B cell (primary cell): Measurements from ENCODE around the gene BAMBI.

Experiments used
- EZH2 ChIP-seq: IDR thresholded peaks from 2 replicates; pipeline ENCODE4 v1.6.1; 2012; ENCODE audit warnings: borderline replicate concordance, low read depth, mild to moderate bottlenecking, moderate library complexity, low read length; ENCODE audit not compliant: insufficient read depth, poor library complexity, severe bottlenecking
- TF ChIP-seq, protein P1 (sequence below): fragments of 200-600 bp; IDR thresholded peaks from one replicate; pipeline ENCODE4 v1.8.0; 2022; ENCODE audit warnings: antibody characterized with exemption, mild to moderate bottlenecking

DNA sequence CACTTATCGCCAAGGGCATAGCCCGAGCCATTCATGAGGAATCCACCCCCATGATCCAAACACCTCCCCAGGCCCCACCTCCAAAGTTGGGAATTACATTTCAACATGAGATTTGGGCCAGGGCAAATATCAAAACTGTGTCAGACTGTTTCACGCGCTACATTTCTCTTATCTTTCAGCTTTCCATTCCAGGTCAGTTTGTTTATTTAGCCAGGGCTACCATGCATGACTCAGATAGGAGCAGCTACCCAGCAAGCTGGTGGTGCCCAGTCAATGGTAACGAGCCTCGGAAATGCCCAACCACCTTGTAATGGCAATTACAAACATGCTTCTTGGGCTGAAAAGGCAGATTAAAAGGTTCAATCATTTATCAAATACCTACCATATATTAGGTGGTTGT, 43.6 kb upstream of the BAMBI start:
- TF ChIP-seq, protein P1, sequence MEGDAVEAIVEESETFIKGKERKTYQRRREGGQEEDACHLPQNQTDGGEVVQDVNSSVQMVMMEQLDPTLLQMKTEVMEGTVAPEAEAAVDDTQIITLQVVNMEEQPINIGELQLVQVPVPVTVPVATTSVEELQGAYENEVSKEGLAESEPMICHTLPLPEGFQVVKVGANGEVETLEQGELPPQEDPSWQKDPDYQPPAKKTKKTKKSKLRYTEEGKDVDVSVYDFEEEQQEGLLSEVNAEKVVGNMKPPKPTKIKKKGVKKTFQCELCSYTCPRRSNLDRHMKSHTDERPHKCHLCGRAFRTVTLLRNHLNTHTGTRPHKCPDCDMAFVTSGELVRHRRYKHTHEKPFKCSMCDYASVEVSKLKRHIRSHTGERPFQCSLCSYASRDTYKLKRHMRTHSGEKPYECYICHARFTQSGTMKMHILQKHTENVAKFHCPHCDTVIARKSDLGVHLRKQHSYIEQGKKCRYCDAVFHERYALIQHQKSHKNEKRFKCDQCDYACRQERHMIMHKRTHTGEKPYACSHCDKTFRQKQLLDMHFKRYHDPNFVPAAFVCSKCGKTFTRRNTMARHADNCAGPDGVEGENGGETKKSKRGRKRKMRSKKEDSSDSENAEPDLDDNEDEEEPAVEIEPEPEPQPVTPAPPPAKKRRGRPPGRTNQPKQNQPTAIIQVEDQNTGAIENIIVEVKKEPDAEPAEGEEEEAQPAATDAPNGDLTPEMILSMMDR: no peak
- TF ChIP-seq EZH2: no peak
